Limb (tissue), 2 donors: ENCODE measurements around the gene FAM131C.

ENCODE experiments used
- DNase-seq, 2 donors: peaks; one replicate each; pipeline ENCODE4 v3.0.0-alpha.2; 2016; ENCODE audit errors: extremely low spot score in 2 of 2

Gene FAM131C

DNA sequence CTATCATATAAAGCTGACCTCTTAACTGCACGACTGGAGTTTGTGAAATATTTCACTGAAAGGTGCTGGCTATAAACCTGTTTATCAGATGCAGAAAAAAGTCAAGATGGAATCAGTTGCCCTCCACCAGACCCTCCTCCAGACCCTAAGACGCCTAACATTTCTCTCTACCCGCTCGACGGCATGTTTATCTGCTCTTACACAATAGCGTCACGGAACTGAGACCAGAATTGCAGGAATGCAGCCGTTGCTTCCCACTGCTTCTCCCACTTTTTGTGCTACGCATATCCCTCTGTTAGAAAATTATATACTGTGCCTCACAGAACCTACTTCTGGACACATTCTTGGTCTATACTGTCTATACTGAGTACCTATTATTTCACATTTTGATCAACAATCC lies 28.2 kb upstream of the FAM131C start:
- DNase-seq, result no peak

- DNase-seq, result no peak
Observed at GRCh38 chr1:16099412-16099811, 26.0 kb upstream of the FAM131C start.

DNA sequence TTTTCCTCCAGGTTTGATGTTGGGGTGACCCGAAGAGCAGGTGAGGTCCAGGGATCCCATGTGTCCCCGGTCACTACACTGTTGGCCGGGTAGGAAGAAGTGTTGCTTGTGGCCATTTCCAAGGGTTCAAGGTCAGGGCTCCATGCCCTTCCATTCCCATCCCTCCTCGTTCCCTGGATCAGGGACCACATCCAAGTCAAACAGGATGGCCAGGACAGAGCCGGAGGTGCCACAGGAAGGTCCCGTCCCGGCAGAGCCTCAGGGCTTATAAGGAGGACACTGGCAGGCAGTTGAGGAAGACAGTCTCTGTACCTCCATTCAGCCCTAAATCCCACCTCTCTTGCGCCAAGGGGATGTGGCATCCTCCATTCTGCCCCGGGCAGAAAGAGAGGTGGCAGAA lies 22.0 kb upstream of the FAM131C start:
- DNase-seq, result no peak

GRCh38 chr1:16094453-16095158 lies 21.2 kb upstream of the FAM131C start:
- DNase-seq, result peak in 1 of 2 donors; percentile 10

DNA sequence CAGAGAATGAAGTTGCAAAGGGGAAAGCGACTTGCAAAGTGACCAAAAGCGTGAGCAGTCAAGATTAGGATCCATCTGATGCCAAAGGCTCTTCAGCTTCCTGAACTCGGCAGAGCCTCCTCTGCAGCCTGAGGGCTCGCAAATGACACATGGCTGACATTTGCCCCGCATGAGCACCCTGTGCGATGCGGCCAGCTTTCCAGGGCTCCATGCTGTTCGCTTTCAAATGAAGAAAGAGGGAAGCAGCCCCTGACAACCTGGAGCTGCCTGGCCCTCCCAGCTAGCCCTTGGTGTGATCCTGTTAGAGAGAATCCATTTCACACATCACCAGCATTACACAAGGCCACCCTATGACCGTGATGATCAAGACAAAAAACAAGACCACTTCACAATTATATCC lies 20.2 kb upstream of the FAM131C start:
- peak in 1 of 2 donors; percentile 7 for DNase-seq

GRCh38 chr1:16092923-16093511 lies 19.6 kb upstream of the FAM131C start:
- peak in 1 of 2 donors; percentile 3 for DNase-seq

- no peak for DNase-seq
Observed at GRCh38 chr1:16092097-16092922, 18.9 kb upstream of the FAM131C start.

DNA sequence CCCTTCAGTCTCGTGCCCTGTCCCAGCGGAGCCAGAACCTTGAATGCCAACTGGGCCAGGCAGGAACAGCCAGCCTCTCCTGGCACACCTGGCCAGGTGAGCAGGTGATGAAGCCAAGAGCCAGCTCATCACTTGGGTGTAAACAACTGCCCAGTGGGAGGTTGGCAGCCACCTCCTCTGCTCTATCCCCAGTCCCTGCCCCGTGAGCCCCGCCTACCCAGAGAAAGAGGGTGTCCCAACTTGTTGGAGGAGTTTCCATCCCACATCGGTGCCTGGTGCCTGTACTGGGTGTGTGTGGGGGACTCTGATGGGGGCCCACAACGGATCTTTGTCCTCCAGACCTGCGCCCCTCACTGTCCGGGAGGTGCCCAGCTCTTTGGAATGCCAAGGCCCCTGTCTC lies 17.8 kb upstream of the FAM131C start:
- no peak for DNase-seq

DNA sequence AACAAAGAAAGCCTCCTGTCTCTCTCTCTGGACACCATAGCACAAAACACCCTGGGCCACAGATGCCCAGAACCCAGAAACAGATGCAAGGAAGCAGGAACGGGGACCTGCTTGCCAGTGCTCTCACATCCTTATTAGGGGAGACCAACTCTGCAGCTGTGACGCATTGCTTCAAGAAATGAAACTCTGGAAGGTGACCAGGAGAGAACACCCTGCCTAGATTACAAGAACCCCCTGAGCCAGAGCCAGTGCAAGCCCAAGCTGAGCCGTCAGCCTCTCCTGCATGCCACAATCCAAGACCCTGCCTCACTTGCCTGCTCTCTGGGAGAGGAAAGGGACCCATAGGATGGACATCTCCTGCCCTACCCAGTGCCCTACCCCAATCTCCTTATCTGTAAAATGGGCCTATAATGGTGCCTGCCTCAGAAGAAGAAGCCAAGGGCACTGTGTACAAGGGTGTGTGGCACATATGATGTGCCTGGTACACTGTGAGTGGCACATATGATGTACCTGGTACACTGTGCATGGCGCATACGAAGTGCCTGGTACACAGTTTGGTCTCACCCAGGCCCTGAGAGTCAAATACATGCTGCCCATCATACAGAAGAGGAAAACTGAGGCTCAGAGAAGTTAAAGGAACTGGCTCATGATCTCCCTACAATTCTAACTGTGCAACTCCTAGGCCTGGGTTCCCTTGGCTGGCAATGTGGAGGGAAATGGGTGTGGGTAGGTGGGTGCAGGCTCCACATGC lies 16.8 kb upstream of the FAM131C start:
- DNase-seq, result no peak

DNA sequence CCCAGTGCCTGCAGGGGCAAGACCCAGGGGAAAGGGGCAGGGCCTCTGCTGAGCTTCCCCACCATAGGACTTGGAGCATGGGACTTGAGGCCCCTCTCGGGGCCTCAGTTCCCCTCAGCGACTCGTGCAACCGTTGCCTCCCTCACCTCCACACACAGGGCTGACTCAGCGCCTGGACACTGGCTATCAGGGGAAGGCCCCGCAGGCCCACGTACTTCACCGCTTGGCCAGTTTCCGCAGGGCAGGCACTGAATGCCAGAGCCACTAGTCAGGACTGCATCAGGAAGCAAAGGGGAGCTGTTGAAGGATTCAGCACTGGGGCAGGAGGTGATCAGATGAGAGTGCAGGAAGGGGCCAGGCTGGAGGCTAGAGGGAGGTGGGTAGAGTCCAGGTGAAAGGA lies 15.5 kb upstream of the FAM131C start:
- DNase-seq, result no peak

DNA sequence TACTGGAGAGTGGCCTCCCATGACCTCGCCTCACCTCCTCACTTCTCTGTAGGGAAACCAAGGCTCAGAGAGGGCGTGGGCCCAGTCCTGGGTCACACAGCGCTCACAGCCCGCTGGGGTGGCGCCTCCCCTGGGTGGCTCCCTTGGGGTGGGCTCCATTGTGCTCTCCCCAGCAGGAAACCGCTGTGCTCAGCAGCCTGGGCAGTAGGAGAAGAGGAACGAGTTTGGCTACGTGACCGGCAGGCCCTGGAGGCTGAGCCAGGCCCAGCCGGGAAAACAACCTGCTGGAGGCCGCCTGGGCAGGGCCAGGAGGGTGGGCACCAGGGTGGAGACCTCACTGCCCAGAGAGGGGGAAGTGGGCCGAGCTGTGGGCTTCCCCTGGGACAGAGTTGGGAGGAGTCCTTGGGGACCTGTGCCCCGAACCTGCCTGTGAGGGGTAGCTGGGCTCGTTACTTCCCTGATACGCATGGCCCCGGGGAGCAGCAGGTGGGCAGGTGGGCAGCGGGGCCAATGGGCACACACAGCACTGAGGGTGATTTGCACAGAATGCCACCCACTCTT lies 15.0 kb upstream of the FAM131C start:
- DNase-seq, result no peak

DNA sequence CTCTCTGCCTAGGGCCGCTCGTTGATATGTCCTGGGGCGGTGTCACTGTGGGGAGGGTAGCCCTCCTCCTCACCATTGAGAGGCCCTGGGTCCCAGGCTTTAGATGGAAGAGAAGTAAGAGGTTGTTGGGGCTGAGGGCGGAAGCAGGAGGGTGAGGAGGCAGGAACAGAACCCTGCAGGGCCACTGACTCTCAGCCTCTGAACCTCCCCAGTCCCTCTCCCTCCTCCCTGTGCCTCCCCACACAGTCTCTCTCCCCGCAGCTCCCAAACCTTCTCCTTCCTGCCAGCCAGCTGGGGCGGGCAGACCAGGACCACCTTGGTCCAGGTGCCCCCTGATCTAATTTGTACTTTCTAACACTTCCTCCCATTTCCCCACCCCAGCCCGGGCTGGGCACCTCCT lies 14.3 kb upstream of the FAM131C start:
- no peak for DNase-seq

DNA sequence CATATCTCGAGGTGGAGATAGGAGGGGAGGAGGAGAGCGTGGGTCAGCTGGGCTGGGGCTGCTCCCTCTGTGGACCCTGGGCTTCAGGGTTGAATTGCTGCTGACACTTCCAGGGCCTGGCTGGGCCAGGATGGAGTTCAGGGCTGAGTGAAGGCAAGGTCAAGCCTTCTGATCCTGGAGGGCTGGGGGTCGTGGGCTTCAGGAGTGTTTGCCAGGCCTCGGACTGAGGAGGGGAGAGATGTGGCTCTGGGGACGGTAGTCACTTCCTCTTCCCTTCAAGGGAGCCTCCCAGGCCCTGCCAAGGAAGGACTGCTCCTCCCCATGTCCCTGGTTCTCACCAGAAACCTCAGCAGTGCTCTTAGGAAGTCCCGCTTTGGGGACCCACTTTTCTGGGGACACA lies 12.1 kb upstream of the FAM131C start:
- no peak for DNase-seq

DNA sequence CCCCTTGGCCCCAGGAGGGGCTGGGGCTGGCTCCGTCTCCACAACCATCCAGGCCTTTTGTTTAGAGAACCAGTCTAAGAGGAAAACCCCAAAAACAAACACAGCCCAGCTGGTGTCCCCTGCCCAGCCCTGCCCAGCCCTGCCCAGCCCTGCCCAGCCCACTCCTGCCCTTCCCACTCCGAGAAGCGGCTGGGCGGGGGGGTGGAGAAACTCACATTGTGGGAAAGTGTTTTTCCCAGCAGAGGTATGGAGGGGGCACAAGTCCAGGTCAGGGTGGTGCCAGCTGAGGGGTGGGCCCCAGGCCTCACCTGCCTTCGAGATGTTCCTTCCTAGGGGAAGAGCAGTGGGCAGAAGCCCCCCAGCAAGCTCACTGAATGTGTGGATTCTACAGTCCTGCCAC lies 10.0 kb upstream of the FAM131C start:
- DNase-seq, result no peak

- DNase-seq, result peak in 1 of 2 donors; percentile 59
Observed at GRCh38 chr1:16082283-16083038, 9.0 kb upstream of the FAM131C start.

DNA sequence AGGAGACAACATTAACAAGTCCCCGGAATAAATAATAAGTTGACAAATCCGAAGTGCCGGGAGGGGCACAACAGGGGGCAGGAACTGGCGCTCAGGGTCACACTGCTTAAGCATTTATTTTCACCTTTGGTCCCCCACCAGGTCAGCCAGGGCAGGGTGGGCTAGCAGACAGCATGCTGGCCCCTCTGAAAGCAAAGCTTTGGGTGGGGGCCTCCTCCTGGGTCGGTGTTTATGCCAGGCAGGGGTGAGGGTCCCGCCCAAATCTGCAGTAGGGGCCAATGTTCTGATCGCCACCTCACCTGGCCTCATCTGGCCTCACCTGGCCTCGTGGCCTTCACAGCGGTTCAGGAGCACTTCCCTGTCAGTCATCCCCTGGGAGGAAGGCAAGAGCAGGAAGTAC lies 8.2 kb upstream of the FAM131C start:
- peak in 1 of 2 donors; percentile 23 for DNase-seq

DNA sequence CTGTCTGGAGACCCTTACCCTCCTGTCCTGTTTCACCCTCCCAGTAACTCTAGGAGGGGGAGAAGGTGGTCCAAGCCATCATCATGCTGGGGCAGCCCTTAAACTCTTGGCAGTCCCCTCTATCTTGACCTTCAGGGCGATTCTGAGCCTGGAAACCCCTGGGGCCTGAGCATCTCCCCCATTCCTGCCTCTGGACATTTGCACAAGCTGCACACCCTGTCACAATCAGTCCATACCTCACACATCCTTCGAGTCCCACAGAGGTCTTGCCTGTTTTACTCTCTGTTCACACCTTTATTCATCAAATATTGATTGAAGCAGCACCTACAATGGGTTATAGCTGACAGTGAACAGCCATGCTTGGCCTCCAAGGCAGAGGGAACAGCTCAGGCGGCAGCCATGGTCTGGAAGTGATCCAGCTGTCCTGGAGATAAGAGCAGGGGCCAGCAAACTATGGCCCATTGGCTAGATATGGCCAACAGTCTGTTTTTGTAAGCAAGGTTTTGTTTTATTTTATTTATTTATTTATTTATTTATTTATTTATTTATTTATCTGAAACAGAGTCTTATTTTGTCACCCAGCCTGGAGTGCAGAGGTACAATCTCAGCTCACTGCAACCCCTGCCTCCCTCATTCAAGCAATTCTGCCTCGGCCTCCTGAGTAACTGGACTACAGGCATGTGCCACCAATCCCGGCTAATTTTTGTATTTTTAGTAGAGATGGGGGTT lies 7.1 kb upstream of the FAM131C start:
- no peak for DNase-seq

DNA sequence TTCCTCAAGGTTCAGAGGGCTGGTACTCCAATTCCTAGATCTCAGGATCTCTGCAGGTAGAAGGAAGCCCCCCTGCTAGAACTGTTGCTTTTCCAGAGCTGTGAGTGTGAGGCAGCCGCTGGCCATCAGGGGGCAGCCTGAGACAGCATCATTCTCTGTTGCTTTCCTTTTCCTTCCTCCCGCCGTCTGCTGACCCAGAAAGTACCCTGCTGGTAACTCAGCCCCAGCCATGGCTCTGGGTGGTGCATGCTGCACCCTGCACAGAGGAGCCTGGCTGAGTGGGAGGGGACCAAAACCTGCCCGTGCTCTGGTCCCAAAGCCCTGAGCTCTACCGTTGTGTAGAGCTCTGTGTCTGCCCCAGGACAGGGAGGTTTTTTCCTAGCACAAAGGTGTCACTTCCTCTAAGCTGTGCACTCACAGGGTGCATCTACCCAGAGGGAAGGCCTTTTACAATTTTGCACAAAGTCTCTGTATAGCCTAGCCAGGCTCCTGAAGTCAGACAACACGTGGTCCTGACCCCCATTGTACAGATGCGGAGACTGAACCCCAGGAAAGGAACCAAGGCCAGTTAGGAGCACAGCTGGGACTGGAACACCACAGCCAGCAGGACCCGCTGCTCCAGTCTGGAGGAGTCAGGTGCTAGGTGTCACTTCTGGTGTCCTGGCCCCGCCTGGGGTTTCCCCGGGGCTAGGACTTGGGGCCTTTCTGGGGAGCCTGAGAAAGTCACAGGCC lies 5.6 kb upstream of the FAM131C start:
- peak; percentile 80 to 91 for DNase-seq
